GM18858 (cell line): ENCODE results near the gene IFT27.
"Not testable (repeated sequence)": the region's sequence is repeated elsewhere in the genome, so short reads cannot be mapped to it uniquely, and the experiment has no call there.

Experiments used
- ATAC-seq: cut with Tn5 transposase; IDR thresholded peaks from one replicate; pipeline ENCODE4 v1.9.1; 2021; ENCODE audit not compliant: unreplicated experiment

The IFT27 gene

DNA sequence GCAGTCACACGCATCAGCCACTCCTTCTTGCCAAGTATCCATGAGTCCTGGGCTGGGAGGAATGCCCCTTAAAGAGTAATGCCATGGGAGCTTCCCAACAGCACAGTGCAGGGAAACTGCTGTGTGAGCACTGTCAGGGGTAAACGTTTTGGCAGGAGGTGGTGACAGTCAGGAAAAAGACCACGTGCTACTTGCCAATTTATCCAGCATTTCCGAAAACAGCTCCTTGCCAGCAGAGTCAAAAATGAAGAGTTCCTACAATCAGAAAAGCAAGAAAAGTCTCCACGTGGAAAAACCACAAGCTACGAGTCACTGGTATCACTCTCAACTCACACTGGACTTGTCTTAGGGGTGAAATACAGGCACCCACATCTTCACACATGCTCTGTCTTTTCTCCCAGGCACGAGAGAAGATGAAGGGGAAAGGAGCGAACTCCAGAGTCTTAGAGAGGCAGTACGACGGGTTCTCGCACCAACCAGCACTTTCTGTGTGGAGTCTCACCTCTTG is 9.9 kb downstream of the IFT27 start:
- no peak for ATAC-seq

DNA sequence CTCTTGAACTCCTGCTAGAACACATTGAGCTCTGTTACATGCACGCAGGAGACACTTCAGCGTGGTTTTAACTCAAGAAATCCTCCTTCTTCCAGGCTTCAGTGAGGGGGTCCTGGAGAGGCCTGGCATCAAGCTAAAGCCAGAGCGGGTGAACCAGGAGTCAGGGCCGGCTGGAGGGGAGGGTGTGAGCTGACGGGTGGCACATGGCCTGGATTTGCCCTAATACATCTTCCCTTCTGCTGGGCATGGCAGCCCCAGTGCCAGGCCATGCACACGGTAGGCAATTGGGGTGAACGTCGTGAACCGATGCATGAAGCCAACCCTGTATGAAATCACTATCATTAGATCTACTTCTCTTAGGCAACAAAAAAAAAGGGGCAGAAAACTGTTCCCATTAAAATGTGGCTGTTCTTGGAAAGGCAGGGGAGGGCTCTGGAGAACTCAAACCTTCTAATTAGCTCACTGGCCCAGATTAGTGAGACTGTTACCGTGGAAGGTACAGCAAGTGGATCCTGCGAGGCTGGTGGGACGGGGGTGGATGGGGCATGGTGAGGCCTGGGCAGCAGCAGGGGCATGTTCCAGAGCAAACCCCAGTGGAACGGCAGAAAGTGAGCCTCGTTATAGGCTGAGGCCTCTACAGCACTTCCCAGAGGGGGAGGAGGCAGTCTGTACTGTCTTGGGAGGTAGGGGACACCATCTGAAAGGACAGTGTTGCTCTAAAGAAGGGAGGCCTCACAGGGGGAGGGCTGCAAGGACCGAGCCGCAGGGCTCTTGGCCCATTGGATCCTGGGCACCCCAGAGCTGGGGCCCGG is 10.6 kb downstream of the IFT27 start:
- ATAC-seq, result no peak

DNA sequence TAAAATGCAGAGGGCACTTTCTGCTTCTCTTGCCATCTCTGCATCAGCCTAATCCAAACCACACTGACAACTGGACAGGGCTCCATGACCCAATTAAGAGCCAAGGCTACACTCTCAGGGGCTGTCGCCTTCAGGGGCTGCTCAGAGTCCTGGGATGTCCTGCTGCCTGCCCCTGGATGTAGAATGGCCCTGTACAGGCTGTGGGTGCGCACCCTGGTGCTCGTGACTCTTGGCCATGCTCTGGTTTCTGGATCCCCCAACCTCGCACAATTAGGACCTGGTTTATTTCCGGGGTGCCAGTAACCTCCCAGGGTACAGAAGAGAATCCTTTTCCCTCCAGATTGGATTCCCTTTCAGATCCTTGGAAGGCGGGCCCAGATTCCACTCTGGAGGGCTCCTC is 11.3 kb downstream of the IFT27 start:
- no peak for ATAC-seq

DNA sequence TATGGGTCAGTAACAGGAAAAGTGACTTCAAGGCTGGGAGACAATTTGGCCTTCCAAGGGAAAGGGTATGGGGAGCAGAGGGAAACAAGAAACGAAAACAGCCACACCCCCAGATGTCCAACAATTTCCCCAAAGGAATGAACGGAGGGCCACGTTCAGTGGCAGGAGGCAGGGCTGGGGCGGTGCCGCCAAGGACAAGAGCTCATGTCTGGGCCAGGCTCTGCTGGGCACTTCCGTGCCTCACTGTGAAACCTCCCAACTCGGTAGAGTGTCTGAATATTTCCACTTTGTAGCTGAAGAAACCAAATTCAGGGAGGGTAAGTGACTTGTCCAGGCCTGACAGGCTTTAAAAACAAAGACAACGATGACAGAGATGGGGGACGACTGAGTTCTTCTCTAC is 11.9 kb downstream of the IFT27 start:
- no peak for ATAC-seq

DNA sequence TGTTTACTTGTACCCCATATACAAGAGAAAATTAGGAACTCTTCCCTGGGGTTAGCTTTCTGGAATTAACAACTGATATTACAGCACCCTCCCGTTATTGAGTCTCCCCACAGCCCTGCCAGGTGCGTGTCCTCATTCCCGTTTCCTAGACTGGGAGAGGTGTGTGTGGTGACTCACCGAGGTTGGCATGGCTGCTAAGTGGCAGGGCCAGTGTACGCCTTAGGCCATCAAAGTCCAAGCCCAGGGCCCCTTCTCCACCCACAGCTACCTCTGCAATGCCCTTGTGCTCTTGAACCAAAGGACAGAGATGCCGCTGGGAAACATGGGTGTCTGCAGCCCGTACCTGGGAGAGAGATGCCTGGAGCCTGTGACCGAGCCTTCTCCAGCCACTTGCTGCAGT is 12.3 kb downstream of the IFT27 start:
- no peak for ATAC-seq

DNA sequence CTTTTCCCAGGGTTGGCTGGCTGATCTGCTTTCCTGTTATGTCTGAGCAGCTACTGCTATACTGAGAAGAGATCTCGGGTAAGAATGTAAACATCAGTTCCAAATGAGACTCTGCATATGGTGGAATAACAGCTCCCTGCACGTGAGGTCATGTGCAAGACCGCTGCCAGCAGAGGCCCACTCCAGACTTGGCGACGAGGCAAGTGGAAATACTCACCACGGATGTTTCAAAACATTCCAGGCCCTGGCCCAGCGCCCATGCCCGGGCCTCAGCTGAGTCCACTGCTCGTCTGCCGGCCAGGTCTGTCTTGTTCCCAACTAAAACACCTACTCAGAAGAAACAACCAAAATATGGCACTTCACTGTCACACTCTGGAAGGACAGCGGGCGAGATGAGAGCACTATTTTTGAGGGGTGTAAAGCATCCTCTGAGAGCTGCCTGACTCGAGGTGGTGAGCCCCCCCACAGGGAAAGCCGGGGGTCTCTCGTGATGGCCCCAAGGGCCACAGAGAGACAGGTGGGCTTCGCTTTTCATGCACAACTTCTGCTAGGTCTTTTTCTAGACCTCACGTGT is 13.1 kb downstream of the IFT27 start:
- no peak for ATAC-seq

DNA sequence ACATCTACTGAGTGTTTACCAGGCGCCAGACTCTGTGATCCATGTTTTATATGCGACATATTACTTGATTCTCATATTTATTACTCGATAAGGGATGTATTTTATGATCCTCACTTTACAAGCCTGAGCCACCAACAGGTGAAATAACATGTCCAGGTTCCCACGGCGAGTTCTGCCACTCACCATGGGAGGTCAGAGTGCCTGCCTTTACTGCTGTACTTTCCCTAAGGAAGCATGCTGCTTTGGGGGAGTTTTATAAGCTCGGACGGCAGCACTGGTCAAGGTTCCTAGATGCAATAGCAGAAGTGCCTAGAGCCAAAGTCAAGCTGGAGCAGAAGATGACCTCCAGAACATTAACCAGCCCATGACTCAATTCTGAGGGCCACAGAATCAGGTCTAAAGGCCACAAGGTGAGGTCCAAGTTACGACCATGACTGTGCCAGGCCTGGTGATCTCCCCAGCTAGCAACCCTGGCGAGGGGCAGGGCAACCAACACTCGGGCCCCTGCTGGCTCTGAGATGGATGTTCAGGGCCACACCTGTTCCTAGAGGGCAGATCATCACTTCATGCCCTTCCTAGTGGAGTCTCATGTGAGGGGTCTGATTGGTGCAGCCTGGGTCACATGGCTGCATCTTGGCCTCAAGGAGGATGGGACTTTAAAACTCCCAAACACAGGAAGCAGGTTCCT is 14.2 kb downstream of the IFT27 start:
- no peak for ATAC-seq

DNA sequence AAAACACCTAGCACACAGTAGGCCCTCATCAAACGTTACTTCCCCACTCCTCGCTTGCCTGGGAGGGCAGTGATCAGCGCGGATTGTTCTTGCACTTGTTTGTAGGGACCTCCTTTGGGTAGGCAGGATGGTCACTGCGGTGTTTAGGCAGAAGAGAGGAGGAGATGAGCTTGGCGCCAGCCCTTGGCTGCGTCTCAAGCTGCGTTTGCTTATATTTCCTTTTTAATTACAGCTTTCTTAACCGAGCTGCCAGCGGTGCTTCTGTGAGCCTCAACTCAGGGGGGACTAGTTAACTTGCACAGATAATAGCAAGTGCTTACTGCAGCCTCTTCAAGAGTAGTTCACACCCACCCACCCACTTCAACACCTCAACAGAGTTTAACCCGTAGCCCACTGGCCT is 15.1 kb downstream of the IFT27 start:
- no peak for ATAC-seq

DNA sequence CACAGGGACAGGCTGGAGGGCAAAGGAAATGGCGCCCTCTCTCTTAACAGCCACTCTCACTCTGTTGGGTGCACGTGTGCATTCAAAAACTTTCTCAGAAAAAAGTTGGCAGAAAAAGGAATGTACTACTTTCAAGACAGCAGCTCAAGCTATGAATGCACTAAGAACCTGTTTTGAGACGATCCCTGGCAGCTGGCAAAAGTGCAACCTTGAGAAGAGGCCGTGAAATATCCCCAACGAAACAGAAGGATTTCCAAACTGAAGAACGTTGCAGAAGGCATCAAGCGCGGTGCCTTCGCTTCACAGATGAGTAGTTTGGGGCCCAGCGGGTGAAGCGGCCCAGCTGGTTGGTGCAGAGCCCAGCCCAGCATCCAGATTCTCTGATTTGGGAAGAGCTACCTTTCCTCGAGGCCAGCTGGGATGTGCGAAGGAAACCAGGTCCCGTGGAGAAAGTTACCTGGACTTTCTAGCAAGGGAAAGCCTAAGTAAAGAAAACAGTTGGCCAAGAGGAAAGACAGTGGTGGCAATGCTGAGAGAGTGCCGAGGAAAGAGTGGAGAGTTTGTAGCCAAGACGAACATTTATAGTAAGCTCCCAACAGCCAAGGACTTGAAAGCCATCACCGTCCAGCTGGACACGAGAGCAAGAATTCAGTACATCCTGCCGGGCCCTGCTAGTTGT is 16.3 kb downstream of the IFT27 start:
- ATAC-seq, result no peak

DNA sequence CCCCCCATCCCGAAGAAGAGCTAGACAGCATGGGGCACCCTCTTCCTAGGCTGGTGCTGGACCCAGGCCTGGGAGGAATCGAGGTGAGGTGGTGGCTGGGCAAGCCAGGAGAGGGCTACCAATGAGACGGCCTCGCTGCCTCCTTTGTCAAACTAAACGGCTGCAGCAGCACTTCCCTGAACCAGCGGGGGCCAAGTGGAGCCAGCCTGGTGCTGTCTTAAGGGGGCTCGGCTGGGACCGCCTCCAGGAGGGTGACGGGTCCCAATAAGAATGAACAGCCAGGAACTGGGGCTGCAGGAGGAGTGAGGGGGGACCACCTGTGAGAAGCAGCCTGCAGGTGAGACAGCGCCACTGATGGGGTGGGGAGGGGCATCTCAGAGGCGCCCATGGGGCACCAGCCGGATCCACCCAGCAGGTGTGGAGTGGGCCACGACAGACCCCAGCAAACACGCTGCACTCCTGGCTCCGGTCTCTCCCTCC is 17.1 kb downstream of the IFT27 start:
- no peak for ATAC-seq

DNA sequence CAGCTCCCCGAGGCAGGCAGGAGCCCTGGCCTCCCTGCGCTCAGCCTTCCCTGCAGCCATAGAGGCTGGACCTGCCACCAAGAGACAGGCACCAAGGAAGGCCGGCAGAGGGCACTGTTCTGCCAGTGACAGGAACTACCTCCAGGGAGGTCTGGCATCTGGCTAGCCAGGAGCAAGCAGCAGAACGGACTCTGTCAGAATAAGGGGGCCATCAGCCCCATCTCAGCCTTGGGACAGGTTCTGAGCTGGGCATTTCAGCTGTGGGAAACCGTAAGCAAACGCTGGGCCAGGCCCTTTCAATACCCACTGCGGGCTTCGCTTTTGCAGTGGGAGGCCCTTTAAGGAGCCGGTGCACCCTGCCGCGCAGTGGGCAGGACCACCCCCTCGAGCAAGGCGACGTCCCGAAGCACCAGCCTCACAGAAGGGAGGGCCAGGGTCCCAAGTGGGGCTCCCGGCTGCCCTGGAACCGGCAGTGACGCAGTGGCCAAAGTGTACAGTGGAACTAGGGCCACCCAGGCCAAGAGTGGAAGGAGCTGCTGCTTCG is 18.2 kb downstream of the IFT27 start:
- no peak for ATAC-seq

DNA sequence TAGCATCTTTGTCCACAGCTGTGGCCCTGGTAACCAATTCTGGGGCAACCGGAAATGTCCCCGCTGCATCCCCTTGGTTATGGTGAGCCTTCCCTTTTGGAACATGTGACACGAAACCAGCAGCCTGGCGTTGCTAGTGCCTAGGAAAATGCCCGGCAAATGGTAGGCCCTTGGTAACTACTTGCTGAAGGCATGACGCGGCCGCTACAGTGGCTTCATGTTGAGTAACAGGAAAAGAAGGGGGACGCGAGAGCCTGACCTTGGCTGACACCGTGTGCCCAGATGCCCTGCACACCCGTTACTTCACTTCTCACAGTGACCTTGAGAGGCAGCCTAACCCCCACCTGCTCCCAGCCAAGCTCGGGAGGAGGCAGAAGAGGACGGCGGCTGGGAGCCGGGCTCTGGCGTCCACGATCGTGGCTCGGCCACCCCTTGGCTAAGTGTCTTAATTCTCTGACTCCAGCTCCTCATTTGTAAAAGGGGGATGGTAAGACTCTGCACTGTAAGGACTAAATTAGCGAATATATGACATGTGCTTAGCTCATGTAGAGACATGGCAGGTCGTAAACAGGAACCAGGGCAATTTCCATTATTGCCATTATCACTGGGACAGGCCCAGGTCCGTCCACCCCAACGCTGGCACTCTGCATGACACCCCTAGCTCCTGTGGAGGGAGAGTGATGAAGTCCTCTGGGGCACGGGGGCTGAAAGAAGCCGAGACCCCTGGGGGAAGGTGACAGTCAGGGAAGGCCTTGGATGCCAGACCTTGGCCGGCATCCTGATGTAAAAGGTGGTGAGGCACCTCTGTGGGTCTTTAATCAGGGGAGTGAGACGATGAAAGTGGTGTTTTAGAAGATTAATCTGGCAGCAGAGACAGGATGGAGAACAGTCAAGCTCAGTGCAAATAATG is 18.9 kb downstream of the IFT27 start:
- ATAC-seq, result no peak

DNA sequence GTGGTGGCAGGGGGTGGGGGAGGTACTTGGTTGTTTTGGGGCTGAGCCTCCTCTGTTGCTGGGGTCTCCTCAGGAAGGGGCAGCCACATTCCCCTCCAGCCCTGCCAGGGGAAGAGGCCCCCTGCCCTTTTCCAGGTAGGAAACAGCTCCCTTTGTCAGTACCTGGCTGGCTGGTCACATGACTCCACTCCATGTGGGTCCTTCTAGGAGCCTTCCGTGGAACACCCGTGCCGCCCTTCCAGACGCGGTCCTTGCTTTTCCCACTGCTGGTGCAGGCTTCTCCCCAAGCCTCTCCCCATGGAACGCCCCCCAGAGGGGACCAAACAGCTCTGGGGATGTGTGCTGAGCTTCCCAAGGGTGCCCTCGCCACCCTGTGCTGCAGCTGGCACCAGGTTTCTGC is 19.9 kb downstream of the IFT27 start:
- ATAC-seq, result no peak

DNA sequence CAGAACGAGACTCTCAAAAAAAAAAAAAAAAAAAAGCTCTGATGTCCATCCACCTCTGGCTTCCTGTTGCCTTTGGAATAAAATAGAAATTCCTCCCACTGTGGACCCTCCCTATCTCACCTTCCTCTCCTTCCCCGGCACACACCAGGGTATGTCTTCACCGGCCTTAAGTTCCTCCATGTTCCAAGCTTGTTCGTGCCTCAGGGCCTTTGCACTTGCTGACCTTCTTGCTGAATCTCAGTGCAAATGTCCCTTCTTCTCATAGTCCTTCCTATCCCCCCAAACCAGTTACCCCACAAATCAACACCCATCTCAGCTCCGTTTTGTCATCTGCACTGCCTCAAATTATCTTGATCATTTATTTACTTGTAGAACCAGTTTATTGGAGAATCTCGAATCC is 20.6 kb downstream of the IFT27 start:
- no peak for ATAC-seq

DNA sequence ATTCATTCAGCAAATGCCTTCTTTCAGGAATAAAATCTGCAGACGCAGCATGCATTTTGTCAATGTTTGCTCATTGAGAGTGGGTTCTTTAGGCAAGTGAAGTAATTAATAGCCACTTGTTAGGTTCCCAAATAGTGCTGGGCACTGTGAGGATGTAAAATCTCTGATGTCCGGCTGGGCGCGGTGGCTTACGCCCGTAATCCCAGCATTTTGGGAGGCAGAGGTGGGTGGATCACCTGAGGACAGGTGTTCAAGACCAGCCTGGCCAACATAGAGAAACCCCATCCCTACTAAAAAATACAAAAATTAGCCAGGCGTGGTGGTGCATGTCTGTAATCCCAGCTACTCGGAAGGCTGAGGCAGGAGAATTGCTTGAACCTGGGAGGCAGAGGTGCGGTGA is 21.0 kb downstream of the IFT27 start:
- ATAC-seq, result not testable (repeated sequence)

DNA sequence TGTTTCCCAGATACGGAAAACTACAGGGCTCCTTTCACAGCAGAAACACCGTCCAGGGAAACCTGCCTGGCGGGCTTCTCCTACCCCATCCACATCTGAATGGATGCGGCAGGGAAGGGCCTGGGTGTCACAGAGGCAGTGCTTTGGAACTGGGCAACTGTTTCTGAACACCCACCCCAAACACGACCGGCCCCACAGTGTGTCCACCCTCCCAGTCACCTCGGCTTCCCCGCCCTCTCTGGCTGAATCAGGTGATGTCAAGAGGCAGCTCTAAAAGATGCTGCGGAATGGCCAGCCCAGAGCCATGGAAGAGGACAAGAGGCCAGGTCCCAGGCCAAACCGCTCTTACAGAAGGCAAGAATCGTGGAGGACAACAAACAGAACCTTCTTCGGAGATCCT is 22.0 kb downstream of the IFT27 start:
- ATAC-seq, result no peak

DNA sequence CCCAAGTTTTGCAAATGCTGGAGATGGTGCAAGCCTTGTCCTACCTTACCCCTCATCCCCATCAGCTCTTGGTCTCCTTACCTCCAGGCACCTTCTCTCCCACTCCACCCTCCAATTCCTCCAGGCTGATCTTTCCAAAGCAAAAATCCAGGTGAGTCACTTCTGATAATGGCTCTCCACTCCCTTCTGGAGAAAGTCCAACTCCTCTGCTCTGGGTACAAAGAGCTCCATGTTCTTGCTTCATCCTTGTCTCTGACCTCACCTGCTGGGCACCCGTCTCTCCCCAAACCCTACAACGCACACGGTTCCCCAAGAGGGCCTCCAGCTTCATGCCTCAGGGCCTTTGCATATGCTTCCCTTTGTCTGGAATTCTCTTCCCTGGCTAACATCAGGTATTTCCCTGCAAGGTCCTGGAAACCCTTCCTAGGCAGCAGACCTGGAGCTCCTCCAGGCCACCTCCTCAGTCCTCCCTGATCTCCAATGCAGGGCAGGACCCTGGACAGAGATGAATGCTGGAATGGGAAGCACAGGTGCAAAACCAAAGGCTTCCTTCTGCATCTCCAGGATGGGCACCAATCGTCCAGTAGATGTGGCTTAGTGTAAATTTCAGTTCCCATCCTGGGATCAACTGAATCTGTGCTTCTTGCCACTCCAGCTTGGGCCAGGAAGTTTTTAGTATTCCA is 22.7 kb downstream of the IFT27 start:
- ATAC-seq, result no peak

DNA sequence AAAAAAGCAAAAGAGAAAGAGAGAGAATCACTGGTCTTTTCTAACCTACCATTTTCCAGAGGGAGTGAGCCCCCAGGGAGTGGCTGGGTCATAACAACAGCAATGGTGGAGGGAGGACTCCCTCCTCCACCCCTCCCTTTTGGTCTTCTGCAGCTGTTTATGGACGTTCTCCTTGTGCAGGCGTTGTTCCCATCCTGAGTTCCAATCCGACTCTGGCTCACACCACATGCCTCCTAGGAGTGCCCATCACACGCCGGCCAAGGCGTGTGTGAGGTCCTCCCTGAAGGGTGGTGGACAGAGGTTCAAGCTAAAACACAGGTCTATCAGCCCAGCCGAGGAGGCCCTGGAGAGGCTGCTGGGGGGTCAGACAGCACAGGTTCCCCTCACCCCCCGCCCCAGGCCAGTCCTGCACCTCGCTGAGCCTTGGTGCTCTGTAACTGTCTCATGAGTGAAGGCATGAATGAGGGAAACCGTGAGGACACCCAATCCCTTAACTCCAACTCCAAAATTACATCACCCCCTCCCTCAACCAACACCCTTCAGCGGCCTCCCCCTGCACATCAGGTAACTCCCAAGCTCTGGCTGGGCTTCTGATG is 29.4 kb downstream of the IFT27 start:
- no peak for ATAC-seq
